ENCODE data around the gene GJD2.

GRCh38 chr15:34765741-34766140 lies 10.9 kb upstream of the GJD2 start:
- TF ChIP-seq POLR2A (IDR thresholded peaks at IDR 0.05) (no peak), CTCF (IDR thresholded peaks at IDR 0.05) (no peak)
